NCI-H1417 treated with DMSO at 0.1 percent for 48 hours (cell line): ENCODE results near the gene LAMTOR2.

Source experiments
- DNase-seq: peaks from one replicate; lab custom pipeline; 2025; lab: John Stamatoyannopoulos, UW

Gene LAMTOR2

DNA sequence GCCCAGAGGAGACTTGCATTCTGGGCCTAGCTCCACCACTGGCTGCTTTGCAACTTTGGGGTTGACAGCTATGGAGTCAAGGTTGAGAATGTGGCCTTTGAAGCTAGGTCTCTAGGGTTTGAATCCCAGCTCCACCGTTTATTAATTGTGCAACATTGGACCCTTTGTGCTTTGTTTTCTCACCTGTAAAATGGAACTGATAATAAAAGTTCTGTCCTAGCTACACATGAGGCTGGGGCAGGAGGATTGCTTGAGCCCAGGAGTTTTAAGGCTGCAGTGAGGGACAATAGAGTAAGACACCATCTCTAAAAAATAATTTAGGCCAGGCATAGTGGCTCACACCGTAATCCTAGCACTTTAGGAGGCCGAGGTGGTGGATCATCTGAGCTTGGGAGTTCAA lies 44.7 kb downstream of the LAMTOR2 start:
- DNase-seq = no peak

DNA sequence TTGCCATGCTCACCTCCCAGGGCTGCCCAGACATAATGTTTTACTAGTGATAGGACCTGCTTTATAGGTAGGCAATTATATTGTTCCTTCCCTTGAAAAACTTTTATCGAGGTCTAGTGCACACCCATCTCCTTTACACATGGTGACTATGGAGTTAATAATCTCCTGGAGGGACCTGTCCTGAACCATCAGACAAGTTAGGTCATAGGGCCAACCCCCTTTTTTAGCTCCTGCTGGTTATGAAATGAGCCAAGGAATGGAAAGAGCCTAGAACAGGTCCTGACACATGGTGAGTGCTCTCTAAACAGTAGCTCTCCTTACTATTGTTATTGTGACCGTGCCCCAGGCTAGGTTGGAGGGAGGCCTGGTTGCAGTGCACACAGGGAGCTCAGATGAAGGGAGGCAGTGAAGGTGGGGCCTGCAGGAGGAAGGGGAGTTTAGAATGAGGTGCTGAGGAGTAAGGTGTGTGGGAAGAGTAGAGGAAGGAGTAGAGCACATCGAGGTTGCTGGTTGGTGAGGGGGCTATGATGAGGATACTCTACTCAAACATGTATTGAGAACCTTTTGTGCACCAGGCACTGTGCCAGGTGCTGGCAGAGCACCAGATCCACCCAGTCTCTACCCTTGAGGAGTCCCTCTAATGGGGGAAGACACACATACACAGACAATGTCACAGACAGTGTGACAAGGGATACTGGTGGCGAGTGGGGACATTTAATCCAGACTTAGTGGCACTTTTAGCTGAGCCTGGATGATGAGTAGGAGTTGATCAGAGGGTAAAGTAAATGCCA lies 45.8 kb downstream of the LAMTOR2 start:
- DNase-seq = no peak

DNA sequence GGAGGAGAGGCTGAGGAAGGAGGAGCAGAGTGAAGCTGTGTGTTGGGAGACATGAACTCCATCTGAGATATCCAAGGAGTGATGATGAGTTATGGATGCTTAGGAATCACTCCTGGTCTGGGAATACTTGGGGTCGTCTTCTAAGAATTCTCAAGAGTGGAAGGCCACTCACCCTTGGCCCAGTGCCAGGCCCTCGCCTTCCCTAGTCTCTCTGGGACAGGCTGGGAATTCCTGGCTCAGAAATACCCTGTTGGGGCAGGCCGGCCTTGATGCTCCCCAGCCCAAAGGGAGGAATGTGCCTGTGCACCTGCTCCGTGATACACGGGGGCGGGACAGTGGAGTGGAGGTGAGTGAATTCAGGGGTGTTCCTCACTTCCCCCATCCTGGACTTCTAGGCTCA lies 47.3 kb downstream of the LAMTOR2 start:
- no peak for DNase-seq

DNA sequence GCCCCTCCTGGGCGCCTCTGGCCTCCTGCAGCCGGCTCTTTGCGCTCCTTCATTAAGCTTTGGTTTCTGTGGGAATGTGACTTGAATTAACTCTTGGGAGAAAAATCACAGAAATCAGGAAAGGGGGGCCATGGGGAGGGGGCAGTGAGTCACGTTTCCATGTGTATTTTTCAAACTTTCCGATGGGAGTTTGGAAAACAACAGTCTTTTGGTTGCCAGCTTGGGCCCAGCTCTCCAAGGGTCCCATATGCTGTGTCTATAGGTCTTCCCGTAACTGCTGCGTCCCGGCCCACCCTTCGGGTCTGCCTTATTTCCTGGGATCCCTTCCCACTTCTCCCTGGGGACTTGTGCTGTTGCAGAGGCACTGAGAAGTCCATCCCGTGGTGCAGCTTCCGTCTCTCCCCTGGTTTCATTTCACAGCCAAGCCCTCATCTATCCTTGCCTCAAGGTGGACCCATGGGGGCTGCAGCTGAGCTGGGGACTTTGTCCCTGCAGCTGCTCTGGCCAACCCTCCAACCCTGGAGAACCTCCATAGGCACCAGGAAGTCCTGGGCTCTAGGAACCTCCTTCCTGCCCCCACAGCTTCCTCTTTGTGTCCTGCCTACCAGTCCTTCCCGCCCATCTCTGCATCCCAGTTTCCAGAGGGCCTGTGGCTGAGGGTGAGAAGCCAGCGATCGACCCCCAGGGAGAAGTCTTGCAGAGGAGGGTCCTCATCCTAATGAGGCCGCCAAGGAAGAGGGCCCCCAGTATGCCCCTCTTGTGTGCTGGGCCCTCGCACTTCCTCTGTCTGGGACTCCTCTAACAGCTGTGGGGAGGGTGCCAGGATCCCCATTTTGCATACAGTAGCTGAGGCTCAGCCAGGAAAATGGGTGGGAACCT lies 48.3 kb downstream of the LAMTOR2 start:
- no peak for DNase-seq

DNA sequence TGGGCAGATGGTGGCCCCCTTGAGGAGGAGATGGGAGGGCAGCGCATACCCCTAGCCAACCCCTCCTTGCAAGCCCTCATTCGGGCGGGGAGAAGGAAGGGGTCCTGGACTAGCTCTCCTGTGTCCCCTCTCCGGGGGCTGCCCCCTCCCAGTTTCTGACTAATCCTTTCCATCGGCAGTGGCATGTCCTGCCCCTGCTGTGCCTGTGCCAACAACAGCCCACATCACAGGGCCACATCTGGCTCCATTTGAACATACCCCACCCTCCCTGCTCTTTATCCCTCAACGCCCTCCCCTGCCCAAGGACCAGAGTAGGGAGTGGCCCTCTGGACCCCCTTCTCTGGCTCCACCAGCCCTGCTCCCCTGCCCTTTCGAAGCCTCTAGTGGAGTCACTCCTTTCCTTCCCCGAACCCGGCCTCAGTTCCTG lies 49.0 kb downstream of the LAMTOR2 start:
- no peak for DNase-seq

DNA sequence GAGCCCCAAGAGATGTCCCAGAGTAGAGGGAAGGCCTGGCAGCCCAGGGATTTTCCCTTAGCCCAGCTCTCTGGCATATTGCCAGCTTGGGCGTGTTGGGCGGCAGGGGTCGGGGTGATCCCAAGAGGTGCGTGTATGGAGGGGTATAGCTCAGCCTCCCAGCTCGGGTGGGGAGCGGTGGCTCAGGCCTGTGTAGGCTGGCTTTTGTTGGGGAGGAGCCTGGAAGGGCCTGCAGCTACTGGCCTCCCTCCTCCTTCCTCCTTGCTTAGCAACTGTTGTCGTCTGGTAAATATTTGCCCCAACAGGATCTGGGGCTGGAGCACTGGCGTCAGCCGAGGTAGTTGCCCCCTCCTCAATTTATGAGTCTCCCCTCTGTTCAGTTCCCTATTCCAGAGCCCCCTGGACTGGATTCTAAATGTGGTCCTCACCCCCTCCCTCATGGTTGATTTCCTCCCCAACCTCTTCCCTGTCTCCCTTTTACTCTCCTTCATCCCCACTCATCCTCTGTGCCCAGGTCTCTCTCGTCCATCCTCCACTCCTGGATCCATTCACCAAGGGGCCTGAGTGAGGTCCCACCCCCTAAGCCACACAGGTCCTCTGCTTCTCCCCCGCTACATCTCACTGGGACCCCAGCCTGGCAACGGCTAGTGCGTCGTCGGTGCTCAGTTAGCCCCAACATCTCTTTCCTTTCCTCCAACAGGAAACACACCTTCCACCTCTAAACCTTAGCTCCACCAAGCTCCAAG lies 49.7 kb downstream of the LAMTOR2 start:
- no peak for DNase-seq

DNA sequence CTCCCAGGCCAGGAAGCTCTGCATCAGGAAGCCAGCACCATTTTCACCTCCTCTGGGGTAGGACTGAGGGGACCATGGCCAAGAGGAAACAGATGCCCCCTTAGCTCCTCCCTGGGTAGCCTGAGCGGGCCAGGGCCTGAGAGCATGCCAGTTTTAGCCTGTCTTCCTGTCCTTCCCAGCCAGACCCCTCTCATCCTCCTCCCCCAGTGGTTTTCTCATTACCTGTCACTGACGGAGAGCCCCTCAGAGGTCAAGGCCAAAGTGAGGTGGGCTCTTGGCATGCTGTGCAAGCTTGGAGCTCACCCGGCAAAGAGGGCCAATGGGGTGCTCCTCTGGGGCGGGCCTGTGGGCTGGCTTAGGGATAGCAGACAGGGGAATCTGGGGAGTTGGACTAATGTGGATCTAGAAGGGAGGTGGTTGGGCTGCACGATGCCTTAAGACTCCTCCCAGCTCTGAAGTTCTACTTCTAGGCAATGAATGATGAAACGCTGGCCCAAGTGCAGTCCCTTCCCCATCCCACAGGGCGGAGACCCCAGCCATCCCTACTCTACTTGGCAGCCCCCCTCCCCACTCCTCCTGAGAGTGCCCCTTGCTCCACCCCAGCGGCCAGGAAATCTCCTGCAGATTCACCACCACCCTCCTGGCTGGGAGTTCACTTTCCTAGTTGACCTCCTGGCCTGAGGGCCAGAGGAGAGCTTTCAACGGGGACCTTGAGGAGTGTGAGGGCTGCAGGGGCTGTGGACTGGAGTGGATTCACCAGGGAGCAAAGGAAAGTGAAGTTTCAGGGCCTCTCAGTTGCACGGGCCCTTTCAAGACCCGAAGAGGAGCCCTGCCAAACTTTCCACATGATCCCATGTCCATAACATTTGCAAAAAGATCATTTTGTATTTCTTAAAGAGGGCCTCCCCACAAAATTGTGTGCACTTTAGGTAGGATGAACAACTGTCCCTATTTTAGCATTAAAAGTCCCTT lies 50.6 kb downstream of the LAMTOR2 start:
- DNase-seq = no peak

DNA sequence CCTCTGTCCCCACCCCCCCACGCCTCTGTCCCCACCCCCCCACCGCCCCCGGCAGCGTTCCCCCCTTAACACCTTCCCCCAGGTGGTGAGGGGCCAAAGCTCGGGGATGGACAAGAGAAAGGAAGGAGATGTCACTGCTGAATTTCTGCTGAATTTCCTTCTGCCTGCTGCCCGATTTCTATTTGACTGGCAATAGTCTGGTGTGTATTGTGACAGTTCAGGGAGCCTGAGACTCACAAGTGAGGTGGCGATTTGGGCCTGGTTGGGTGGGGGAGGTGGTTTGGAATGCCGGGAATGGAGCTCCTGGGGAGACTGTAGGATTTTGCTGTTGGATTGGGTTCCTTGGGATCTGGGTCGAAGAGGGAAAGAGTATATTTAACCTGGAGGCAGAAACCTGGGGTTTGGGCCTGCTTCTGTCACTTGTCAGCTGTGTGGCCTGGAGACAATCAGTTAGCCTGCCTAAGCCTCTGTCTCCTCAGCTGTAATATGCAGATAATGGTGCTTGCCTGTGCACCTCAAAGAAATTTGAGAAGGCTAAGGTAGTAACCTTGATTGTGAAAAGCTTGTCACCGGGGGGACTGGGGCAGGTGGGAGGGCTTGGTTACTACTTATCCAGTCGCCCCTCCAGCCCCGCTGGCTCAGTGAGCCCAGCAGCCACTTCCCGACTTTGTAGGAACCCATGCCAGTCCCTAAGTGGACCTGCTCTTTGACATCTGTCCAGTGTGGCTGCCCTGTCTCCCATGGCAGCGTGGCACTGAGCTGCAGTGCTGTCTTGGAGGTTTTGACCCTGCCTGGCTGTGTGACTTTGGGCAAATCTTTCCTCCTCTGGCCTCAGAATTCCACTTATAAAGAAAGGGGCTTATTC lies 52.3 kb downstream of the LAMTOR2 start:
- no peak for DNase-seq

DNA sequence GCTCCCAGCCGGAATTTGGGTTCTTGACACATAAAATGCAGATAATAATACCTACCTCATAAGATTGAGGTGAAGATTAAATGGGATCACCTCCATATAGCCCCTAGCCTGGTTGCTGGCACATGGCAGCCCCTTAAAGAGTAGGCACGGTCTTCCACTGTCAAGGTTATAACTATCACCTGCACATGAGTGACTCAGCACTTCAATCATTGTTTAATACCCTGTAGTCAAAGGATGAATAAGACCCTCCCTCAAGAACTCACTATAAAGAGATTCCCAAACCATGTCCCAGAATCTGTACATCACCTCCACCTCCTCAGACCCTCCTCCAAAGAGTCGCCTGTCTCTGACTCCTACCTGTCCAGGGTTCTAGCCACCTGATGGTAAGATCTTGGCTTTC lies 53.5 kb downstream of the LAMTOR2 start:
- DNase-seq = no peak
